K562 (cell line): ENCODE results near the gene BMAL1.

ENCODE experiments used
- CBFA2T3 ChIP-seq: fragments of 450-650 bp; IDR thresholded peaks from 2 replicates; pipeline ENCODE4 v1.6.1; 2017
- CEBPB ChIP-seq: fragments of 450-650 bp; IDR thresholded peaks from 2 replicates; pipeline ENCODE4 v1.6.1; 2016; ENCODE audit warnings: missing genetic modification characterization, missing compliant biosample characterization
- CREB1 ChIP-seq, 2 experiments: sonication (generic) in 1 of 2; formaldehyde crosslinking in 1 of 2; IDR thresholded peaks; 2 replicates each; pipeline versions ENCODE4 v1.6.1 to v1.8.0; 2012 to 2022; ENCODE audit warnings: inconsistent platforms in 1 of 2, mild to moderate bottlenecking in 1 of 2, missing genetic modification reagents in 1 of 2, moderate library complexity in 1 of 2
- FOSL1 ChIP-seq: fragments of 200-800 bp; sonication (Bioruptor generic); conservative IDR thresholded peaks from 2 replicates; pipeline ENCODE4 v1.6.1; 2016; ENCODE audit warnings: missing genetic modification characterization, missing compliant biosample characterization
- HDAC1 ChIP-seq, 2 experiments: fragments of 450-650 bp; IDR thresholded peaks; 2 replicates each; pipeline ENCODE4 v1.6.1; 2016 to 2017; ENCODE audit warnings: inconsistent platforms in 1 of 2, mild to moderate bottlenecking in 1 of 2, moderate library complexity in 1 of 2
- JUND ChIP-seq, 2 experiments: IDR thresholded peaks; 2 replicates in 1 of 2; 3 replicates in 1 of 2; pipeline ENCODE4 v1.6.1; 2011; ENCODE audit warnings: borderline replicate concordance in 2 of 2, low read depth in 2 of 2, low read length in 2 of 2, improper control_type of control experiment in 1 of 2, missing biosample characterization in 1 of 2, missing genetic modification characterization in 1 of 2, missing genetic modification reagents in 1 of 2
- POLR2A ChIP-seq: fragments of 450-650 bp; conservative IDR thresholded peaks from 2 replicates; pipeline ENCODE4 v1.6.1; 2016
- SP1 ChIP-seq: sonication (generic); formaldehyde crosslinking; IDR thresholded peaks from 2 replicates; pipeline ENCODE4 v1.8.1; 2022; ENCODE audit warnings: mild to moderate bottlenecking, missing genetic modification reagents
- TGIF2 ChIP-seq: sonication (generic); formaldehyde crosslinking; IDR thresholded peaks from 2 replicates; pipeline ENCODE4 v1.8.1; 2022; ENCODE audit warnings: mild to moderate bottlenecking, missing genetic modification reagents, moderate library complexity
- ZNF668 ChIP-seq: fragments of 250-450 bp; sonication (Bioruptor Pico); IDR thresholded peaks from 2 replicates; pipeline ENCODE4 v1.8.0; 2022; ENCODE audit warnings: mild to moderate bottlenecking, inconsistent platforms
- TF ChIP-seq, protein P1 (sequence below), 3 experiments: IDR thresholded peaks in 2 of 3; conservative IDR thresholded peaks in 1 of 3; 2 replicates each; pipeline ENCODE4 v1.5.1; 2011 to 2012; ENCODE audit warnings: low read length in 3 of 3, mild to moderate bottlenecking in 3 of 3, control low read depth in 2 of 3, improper control_type of control experiment in 1 of 3, inconsistent platforms in 1 of 3, low read depth in 1 of 3, mixed read lengths in 1 of 3, moderate library complexity in 1 of 3; ENCODE audit not compliant: insufficient read depth in 2 of 3

DNA sequence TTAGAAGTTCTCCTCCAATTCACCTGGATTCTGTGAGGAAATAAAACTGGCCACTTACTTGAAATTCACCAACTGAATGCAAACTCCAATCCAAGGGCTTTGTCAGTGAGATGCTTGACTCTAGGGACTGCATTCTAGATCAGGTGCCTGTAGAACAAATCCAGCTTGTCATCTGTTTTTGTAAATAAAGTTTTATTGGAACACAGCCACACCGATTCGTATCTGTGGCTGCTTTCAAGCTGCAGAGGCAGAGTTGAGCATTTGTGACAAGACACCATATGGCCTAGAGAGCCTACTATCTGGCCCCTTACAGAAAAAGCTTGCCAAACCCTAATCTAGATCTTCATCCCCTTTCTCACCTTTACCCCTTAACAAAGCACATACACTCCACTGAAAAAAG, 103.1 kb downstream of the BMAL1 start:
- no peak for TF ChIP-seq FOSL1 (tag)
- TF ChIP-seq POLR2A: no peak
- TF ChIP-seq JUND (IDR thresholded peaks at IDR 0.05; ENCODE audit: borderline replicate concordance, low read depth, low read length): no peak
- TF ChIP-seq JUND (tag; IDR thresholded peaks at IDR 0.05; ENCODE audit: borderline replicate concordance, low read depth, low read length): no peak
- no peak for TF ChIP-seq CREB1 (IDR thresholded peaks at IDR 0.05)
- TF ChIP-seq CREB1 (CRISPR knock-in tag; IDR thresholded peaks at IDR 0.05): no peak
- no peak for TF ChIP-seq ZNF668 (CRISPR knock-in tag)
- no peak for TF ChIP-seq HDAC1 (IDR thresholded peaks at IDR 0.05)
- no peak for TF ChIP-seq CEBPB (tag)
- TF ChIP-seq CBFA2T3: no peak
- TF ChIP-seq SP1: no peak
- no peak for TF ChIP-seq TGIF2 (CRISPR knock-in tag)
- TF ChIP-seq, protein P1, sequence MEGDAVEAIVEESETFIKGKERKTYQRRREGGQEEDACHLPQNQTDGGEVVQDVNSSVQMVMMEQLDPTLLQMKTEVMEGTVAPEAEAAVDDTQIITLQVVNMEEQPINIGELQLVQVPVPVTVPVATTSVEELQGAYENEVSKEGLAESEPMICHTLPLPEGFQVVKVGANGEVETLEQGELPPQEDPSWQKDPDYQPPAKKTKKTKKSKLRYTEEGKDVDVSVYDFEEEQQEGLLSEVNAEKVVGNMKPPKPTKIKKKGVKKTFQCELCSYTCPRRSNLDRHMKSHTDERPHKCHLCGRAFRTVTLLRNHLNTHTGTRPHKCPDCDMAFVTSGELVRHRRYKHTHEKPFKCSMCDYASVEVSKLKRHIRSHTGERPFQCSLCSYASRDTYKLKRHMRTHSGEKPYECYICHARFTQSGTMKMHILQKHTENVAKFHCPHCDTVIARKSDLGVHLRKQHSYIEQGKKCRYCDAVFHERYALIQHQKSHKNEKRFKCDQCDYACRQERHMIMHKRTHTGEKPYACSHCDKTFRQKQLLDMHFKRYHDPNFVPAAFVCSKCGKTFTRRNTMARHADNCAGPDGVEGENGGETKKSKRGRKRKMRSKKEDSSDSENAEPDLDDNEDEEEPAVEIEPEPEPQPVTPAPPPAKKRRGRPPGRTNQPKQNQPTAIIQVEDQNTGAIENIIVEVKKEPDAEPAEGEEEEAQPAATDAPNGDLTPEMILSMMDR (IDR thresholded peaks at IDR 0.05 in 2 of 3, conservative IDR thresholded peaks at IDR 0.05 in 1 of 3; ENCODE audit: insufficient read depth in 2 of 3, low read depth in 1 of 3, low read length in 3 of 3): no peak
